HG03439 (cell line): ENCODE measurements around the gene GTPBP2.
"Not testable (repeated sequence)": the region's sequence is repeated elsewhere in the genome, so short reads cannot be mapped to it uniquely, and the experiment has no call there.

Experiments used
- ATAC-seq: cut with Tn5 transposase; IDR thresholded peaks from one replicate; pipeline ENCODE4 v1.9.1; 2021; ENCODE audit warnings: mild to moderate bottlenecking, moderate library complexity; ENCODE audit not compliant: unreplicated experiment

GTPBP2 gene

GRCh38 chr6:43624786-43625288 is 4.2 kb downstream of the GTPBP2 start:
- no peak for ATAC-seq

- ATAC-seq, result no peak
Observed at GRCh38 chr6:43623880-43624785, 4.9 kb downstream of the GTPBP2 start.

- no peak for ATAC-seq
Observed at GRCh38 chr6:43622541-43622940, 6.5 kb downstream of the GTPBP2 start.

GRCh38 chr6:43621836-43622180 is 7.3 kb downstream of the GTPBP2 start:
- no peak for ATAC-seq

GRCh38 chr6:43621078-43621835 is 7.8 kb downstream of the GTPBP2 start:
- no peak for ATAC-seq

GRCh38 chr6:43616725-43617472 is 12.2 kb downstream of the GTPBP2 start:
- no peak for ATAC-seq

- ATAC-seq, result no peak
Observed at GRCh38 chr6:43614396-43614730, 14.7 kb downstream of the GTPBP2 start.

GRCh38 chr6:43613721-43614395 is 15.2 kb downstream of the GTPBP2 start:
- no peak for ATAC-seq

GRCh38 chr6:43610431-43610830 is 18.6 kb downstream of the GTPBP2 start:
- ATAC-seq, result no peak

- ATAC-seq, result no peak
Observed at GRCh38 chr6:43609402-43609801, 19.7 kb downstream of the GTPBP2 start.

GRCh38 chr6:43608807-43609206 is 20.3 kb downstream of the GTPBP2 start:
- no peak for ATAC-seq

GRCh38 chr6:43608310-43608763 is 20.7 kb downstream of the GTPBP2 start:
- ATAC-seq, result no peak

- no peak for ATAC-seq
Observed at GRCh38 chr6:43606019-43606418, 23.0 kb downstream of the GTPBP2 start.

- no peak for ATAC-seq
Observed at GRCh38 chr6:43604174-43604573, 24.9 kb downstream of the GTPBP2 start.

- ATAC-seq, result no peak
Observed at GRCh38 chr6:43600595-43600994, 28.5 kb downstream of the GTPBP2 start.

GRCh38 chr6:43593938-43594337 is 35.1 kb downstream of the GTPBP2 start:
- ATAC-seq, result no peak

GRCh38 chr6:43589564-43589963 is 39.5 kb downstream of the GTPBP2 start:
- not testable (repeated sequence) for ATAC-seq

- ATAC-seq, result no peak
Observed at GRCh38 chr6:43588194-43588593, 40.9 kb downstream of the GTPBP2 start.

GRCh38 chr6:43584892-43585570 is 44.0 kb downstream of the GTPBP2 start:
- no peak for ATAC-seq

- no peak for ATAC-seq
Observed at GRCh38 chr6:43582911-43583310, 46.2 kb downstream of the GTPBP2 start.
